ENCODE results near the gene NELL1. TPM values are rescaled to one million over a fixed set of nuclear protein-coding genes. Genes with fewer than 3 reads are reported as not detected.

NELL1 gene
- total and polyA plus RNA-seq, 2 donors (not counting 1 experiment from before 2014, with no cell fraction given): not detected

DNA sequence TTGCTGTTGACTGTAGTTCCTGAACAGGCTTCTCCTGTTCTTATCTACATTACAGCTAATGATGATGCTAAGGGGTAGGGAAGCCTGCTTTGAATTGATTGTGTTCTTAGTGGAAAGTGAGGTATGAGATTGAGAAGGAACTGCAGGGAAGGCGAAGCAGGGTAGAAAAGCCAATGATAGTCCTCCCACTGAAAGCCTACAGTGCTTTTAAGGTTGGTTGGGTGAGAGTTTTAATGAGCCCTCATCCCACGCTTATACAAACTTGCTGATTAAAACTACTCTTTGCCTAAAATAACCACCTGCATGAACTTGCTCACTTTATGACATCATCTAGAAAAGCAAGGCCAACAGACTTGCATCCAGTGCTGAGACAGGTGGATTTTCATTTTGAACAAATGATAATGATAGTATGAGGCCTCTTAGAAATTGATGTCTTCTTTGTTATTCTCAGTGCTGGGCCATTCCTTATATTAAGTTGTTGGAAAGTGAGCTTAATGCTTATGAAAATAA, 891.1 kb downstream of the NELL1 start:
- H3K9ac ChIP-seq (ENCODE audit: insufficient read depth, low read length): no peak overlapping the region
- H3K27me3 ChIP-seq (ENCODE audit: control insufficient read depth, insufficient read depth, low read length): no peaks in the 10 kb centered on the region
- TF ChIP-seq EZH2 (IDR thresholded peaks at IDR 0.05; ENCODE audit: low read length, missing control alignments): no peak
- TF ChIP-seq, protein P1, sequence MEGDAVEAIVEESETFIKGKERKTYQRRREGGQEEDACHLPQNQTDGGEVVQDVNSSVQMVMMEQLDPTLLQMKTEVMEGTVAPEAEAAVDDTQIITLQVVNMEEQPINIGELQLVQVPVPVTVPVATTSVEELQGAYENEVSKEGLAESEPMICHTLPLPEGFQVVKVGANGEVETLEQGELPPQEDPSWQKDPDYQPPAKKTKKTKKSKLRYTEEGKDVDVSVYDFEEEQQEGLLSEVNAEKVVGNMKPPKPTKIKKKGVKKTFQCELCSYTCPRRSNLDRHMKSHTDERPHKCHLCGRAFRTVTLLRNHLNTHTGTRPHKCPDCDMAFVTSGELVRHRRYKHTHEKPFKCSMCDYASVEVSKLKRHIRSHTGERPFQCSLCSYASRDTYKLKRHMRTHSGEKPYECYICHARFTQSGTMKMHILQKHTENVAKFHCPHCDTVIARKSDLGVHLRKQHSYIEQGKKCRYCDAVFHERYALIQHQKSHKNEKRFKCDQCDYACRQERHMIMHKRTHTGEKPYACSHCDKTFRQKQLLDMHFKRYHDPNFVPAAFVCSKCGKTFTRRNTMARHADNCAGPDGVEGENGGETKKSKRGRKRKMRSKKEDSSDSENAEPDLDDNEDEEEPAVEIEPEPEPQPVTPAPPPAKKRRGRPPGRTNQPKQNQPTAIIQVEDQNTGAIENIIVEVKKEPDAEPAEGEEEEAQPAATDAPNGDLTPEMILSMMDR (conservative IDR thresholded peaks at IDR 0.05 in 1 of 2, IDR thresholded peaks at IDR 0.05 in 1 of 2; ENCODE audit: low read depth in 1 of 2, low read length in 2 of 2): no peak
- no peak overlapping the region for H3K4me3 ChIP-seq (replicated peaks in 1 of 4; ENCODE audit: control extremely low read depth in 1 of 4, insufficient read depth in 1 of 4, low read depth in 3 of 4, low read length in 4 of 4)
- H3K9me3 ChIP-seq (ENCODE audit: control insufficient read depth, insufficient read depth, low read depth, low read length): no peaks in the 10 kb centered on the region
- no peak overlapping the region for H3K27ac ChIP-seq (ENCODE audit: insufficient read depth, low read length)
- H3K4me1 ChIP-seq (ENCODE audit: control insufficient read depth, extremely low read depth, insufficient read depth, low read length): no peaks in the 10 kb centered on the region
- H3K36me3 ChIP-seq (ENCODE audit: control insufficient read depth, insufficient read depth, low read length): no peaks in the 10 kb centered on the region
- no peaks in the 10 kb centered on the region for H4K20me1 ChIP-seq (ENCODE audit: control insufficient read depth, extremely low read depth, insufficient read depth, low read length)
- no peak for DNase-seq (ENCODE audit: low read depth in 2 of 2)
- H3K79me2 ChIP-seq (ENCODE audit: control insufficient read depth, insufficient read depth, low read length): no peaks in the 10 kb centered on the region
- no peak overlapping the region for H3K4me2 ChIP-seq (ENCODE audit: extremely low read depth, insufficient read depth, low read length)
- H2AFZ ChIP-seq (ENCODE audit: low read length): no peak overlapping the region

DNA sequence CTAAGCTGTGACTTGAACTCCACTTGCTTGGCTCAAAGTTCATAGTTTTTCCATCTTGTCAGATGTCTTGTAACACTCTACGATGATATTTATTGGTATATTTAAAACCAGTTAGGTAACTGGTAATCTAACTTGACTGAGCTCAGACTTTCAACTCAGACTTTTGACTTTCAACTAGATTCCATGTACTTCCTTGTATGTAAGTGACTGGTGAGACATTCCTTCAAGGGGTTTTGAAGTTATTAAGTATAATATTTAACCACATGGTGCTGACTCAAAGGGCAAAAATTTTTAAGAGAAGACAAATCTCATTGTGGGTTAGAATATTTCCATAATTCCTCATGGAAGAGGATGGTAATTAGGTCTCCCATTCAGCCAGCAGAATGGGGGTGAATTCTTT, 892.2 kb downstream of the NELL1 start:
- H3K4me2 ChIP-seq (ENCODE audit: extremely low read depth, insufficient read depth, low read length): no peak overlapping the region
- no peak overlapping the region for H3K4me3 ChIP-seq (replicated peaks in 1 of 4; ENCODE audit: control extremely low read depth in 1 of 4, insufficient read depth in 1 of 4, low read depth in 3 of 4, low read length in 4 of 4)
- no peaks in the 10 kb centered on the region for H3K79me2 ChIP-seq (ENCODE audit: control insufficient read depth, insufficient read depth, low read length)
- H3K9me3 ChIP-seq (ENCODE audit: control insufficient read depth, insufficient read depth, low read depth, low read length): no peaks in the 10 kb centered on the region
- peak in 1 of 2 donors; percentile 38 for DNase-seq (ENCODE audit: low read depth in 2 of 2)
- TF ChIP-seq, protein P1 (conservative IDR thresholded peaks at IDR 0.05 in 1 of 2, IDR thresholded peaks at IDR 0.05 in 1 of 2; ENCODE audit: low read depth in 1 of 2, low read length in 2 of 2): no peak
- TF ChIP-seq EZH2 (IDR thresholded peaks at IDR 0.05; ENCODE audit: low read length, missing control alignments): no peak
- H2AFZ ChIP-seq (ENCODE audit: low read length): no peak overlapping the region
- H3K9ac ChIP-seq (ENCODE audit: insufficient read depth, low read length): no peak overlapping the region
- no peaks in the 10 kb centered on the region for H4K20me1 ChIP-seq (ENCODE audit: control insufficient read depth, extremely low read depth, insufficient read depth, low read length)
- no peaks in the 10 kb centered on the region for H3K4me1 ChIP-seq (ENCODE audit: control insufficient read depth, extremely low read depth, insufficient read depth, low read length)
- H3K27me3 ChIP-seq (ENCODE audit: control insufficient read depth, insufficient read depth, low read length): no peaks in the 10 kb centered on the region
- H3K36me3 ChIP-seq (ENCODE audit: control insufficient read depth, insufficient read depth, low read length): no peaks in the 10 kb centered on the region
- H3K27ac ChIP-seq (ENCODE audit: insufficient read depth, low read length): no peak overlapping the region

- Histone ChIP-seq H3K36me3 (ENCODE audit: control insufficient read depth, insufficient read depth, low read length) (no peaks in the 10 kb centered on the region), H3K27me3 (ENCODE audit: control insufficient read depth, insufficient read depth, low read length) (no peaks in the 10 kb centered on the region), H3K4me3 (replicated peaks in 1 of 4; ENCODE audit: control extremely low read depth in 1 of 4, insufficient read depth in 1 of 4, low read depth in 3 of 4, low read length in 4 of 4) (no peak overlapping the region), H3K27ac (ENCODE audit: insufficient read depth, low read length) (no peak overlapping the region), H3K79me2 (ENCODE audit: control insufficient read depth, insufficient read depth, low read length) (no peaks in the 10 kb centered on the region), H3K9me3 (ENCODE audit: control insufficient read depth, insufficient read depth, low read depth, low read length) (no peaks in the 10 kb centered on the region), H4K20me1 (ENCODE audit: control insufficient read depth, extremely low read depth, insufficient read depth, low read length) (no peaks in the 10 kb centered on the region), H2AFZ (ENCODE audit: low read length) (no peak overlapping the region), H3K4me2 (ENCODE audit: extremely low read depth, insufficient read depth, low read length) (no peak overlapping the region), H3K4me1 (ENCODE audit: control insufficient read depth, extremely low read depth, insufficient read depth, low read length) (no peaks in the 10 kb centered on the region), H3K9ac (ENCODE audit: insufficient read depth, low read length) (no peak overlapping the region)
- DNase-seq (ENCODE audit: low read depth in 2 of 2): no peak
- TF ChIP-seq, protein P1 (conservative IDR thresholded peaks at IDR 0.05 in 1 of 2, IDR thresholded peaks at IDR 0.05 in 1 of 2; ENCODE audit: low read depth in 1 of 2, low read length in 2 of 2): no peak
- TF ChIP-seq EZH2 (IDR thresholded peaks at IDR 0.05; ENCODE audit: low read length, missing control alignments): no peak
These were observed 894.7 kb downstream of the NELL1 start for GRCh38 chr11:21564095-21564494.
